ENCODE results near the gene ATP6V1C2.

DNA sequence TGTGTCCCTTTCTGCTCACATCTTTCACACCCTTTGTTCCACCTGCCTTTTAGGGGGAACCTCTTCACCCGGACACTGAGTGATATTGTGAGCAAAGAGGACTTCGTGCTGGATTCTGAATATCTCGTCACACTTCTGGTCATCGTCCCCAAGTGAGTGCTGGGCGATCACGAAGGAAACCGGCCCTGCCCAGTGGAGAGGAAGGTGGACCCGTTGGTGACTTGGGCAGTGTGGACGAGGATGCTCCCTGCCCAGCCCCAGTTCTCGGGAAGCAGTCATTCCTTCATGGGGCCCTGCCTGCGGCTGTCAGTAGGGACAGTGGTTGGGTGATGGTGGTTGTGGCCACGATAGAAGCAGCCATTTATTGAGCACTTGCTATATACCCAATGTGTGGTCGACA lies 50.4 kb downstream of the ATP6V1C2 start:
- no peak for TF ChIP-seq ZNF24 (tag by site-specific recombination; IDR thresholded peaks at IDR 0.05)
- TF ChIP-seq, protein P1, sequence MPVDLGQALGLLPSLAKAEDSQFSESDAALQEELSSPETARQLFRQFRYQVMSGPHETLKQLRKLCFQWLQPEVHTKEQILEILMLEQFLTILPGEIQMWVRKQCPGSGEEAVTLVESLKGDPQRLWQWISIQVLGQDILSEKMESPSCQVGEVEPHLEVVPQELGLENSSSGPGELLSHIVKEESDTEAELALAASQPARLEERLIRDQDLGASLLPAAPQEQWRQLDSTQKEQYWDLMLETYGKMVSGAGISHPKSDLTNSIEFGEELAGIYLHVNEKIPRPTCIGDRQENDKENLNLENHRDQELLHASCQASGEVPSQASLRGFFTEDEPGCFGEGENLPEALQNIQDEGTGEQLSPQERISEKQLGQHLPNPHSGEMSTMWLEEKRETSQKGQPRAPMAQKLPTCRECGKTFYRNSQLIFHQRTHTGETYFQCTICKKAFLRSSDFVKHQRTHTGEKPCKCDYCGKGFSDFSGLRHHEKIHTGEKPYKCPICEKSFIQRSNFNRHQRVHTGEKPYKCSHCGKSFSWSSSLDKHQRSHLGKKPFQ (tag by site-specific recombination; IDR thresholded peaks at IDR 0.05), result no peak
- no peak for TF ChIP-seq ZNF155 (tag by site-specific recombination; IDR thresholded peaks at IDR 0.05)

Data from HEK293 (cell line).